ENCODE data around the gene NUP93. TPM values are rescaled to one million over a fixed set of nuclear protein-coding genes. Genes with fewer than 3 reads are reported as not detected.

The NUP93 gene
- polyA plus RNA-seq, 1 donor from 2014 or later = 237 TPM

DNA sequence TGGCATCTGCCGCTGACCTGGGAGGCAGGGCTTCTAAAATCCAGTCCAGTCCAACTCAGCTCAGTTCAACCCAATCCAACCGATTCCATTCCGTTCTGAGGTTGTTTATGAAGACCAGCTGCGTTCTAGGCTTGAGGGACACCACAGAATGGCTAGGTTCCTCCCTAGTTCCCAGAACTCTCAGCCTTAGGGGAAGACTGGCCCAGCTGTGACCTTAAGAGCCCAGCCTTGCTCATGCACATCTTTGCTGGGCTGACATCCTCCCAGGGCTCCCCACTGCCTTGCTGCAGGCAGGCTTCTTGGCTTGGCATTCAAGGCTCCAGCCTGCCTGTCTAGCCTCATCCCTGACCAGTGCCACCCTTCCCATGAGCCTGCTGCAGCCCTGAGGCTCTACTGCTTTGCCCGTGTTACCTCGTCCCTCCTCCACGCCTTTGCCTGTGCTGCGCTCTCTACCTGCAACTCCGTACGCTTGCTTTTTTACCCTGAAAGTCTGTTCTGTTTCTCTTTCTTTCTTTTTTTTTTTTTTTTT lies 143.0 kb downstream of the NUP93 start:
- H3K9me2 ChIP-seq (ENCODE audit: insufficient read depth, low read length) = no peaks in the 10 kb centered on the region
- H4K20me1 ChIP-seq (ENCODE audit: insufficient read depth) = no peaks in the 10 kb centered on the region
- no peaks in the 10 kb centered on the region for H3F3A ChIP-seq (ENCODE audit: insufficient read depth, low read length, poor library complexity, severe bottlenecking)
- no peak overlapping the region for H3K4me3 ChIP-seq (ENCODE audit: low read length)
- no peaks in the 10 kb centered on the region for H3K79me2 ChIP-seq (replicated peaks; ENCODE audit: insufficient read depth, low read length)
- H3K36me3 ChIP-seq (ENCODE audit: insufficient read depth, low read length) = no peaks in the 10 kb centered on the region
- no peaks in the 10 kb centered on the region for H3K9me3 ChIP-seq (ENCODE audit: low read length)
- TF ChIP-seq TAF1 (IDR thresholded peaks at IDR 0.05; ENCODE audit: low read depth) (no peak), EZH2 (IDR thresholded peaks at IDR 0.05; ENCODE audit: borderline replicate concordance, insufficient read depth, low read length, poor library complexity, severe bottlenecking) (no peak), EP300 (conservative IDR thresholded peaks at IDR 0.05; ENCODE audit: poor library complexity, severe bottlenecking) (no peak), SMC3 (conservative IDR thresholded peaks at IDR 0.05; ENCODE audit: poor library complexity) (no peak), RAD21 (conservative IDR thresholded peaks at IDR 0.05) (no peak), POLR2AphosphoS5 (IDR thresholded peaks at IDR 0.05) (no peak), MXI1 (conservative IDR thresholded peaks at IDR 0.05; ENCODE audit: poor library complexity, severe bottlenecking) (no peak)
- TF ChIP-seq, protein P1, sequence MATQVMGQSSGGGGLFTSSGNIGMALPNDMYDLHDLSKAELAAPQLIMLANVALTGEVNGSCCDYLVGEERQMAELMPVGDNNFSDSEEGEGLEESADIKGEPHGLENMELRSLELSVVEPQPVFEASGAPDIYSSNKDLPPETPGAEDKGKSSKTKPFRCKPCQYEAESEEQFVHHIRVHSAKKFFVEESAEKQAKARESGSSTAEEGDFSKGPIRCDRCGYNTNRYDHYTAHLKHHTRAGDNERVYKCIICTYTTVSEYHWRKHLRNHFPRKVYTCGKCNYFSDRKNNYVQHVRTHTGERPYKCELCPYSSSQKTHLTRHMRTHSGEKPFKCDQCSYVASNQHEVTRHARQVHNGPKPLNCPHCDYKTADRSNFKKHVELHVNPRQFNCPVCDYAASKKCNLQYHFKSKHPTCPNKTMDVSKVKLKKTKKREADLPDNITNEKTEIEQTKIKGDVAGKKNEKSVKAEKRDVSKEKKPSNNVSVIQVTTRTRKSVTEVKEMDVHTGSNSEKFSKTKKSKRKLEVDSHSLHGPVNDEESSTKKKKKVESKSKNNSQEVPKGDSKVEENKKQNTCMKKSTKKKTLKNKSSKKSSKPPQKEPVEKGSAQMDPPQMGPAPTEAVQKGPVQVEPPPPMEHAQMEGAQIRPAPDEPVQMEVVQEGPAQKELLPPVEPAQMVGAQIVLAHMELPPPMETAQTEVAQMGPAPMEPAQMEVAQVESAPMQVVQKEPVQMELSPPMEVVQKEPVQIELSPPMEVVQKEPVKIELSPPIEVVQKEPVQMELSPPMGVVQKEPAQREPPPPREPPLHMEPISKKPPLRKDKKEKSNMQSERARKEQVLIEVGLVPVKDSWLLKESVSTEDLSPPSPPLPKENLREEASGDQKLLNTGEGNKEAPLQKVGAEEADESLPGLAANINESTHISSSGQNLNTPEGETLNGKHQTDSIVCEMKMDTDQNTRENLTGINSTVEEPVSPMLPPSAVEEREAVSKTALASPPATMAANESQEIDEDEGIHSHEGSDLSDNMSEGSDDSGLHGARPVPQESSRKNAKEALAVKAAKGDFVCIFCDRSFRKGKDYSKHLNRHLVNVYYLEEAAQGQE (IDR thresholded peaks at IDR 0.05; ENCODE audit: borderline replicate concordance) = no peak
- TF ChIP-seq, protein P2, sequence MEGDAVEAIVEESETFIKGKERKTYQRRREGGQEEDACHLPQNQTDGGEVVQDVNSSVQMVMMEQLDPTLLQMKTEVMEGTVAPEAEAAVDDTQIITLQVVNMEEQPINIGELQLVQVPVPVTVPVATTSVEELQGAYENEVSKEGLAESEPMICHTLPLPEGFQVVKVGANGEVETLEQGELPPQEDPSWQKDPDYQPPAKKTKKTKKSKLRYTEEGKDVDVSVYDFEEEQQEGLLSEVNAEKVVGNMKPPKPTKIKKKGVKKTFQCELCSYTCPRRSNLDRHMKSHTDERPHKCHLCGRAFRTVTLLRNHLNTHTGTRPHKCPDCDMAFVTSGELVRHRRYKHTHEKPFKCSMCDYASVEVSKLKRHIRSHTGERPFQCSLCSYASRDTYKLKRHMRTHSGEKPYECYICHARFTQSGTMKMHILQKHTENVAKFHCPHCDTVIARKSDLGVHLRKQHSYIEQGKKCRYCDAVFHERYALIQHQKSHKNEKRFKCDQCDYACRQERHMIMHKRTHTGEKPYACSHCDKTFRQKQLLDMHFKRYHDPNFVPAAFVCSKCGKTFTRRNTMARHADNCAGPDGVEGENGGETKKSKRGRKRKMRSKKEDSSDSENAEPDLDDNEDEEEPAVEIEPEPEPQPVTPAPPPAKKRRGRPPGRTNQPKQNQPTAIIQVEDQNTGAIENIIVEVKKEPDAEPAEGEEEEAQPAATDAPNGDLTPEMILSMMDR (IDR thresholded peaks at IDR 0.05; ENCODE audit: poor library complexity, severe bottlenecking) = no peak
- no peak overlapping the region for H3K27ac ChIP-seq (ENCODE audit: low read length)
- no peaks in the 10 kb centered on the region for H3K27me3 ChIP-seq (ENCODE audit: insufficient read depth, low read depth, low read length)
- H3K4me2 ChIP-seq (ENCODE audit: low read length) = no peak overlapping the region
- H2AFZ ChIP-seq (ENCODE audit: low read depth, low read length) = no peak overlapping the region
- no peak overlapping the region for H3K9ac ChIP-seq (ENCODE audit: low read length)

DNA sequence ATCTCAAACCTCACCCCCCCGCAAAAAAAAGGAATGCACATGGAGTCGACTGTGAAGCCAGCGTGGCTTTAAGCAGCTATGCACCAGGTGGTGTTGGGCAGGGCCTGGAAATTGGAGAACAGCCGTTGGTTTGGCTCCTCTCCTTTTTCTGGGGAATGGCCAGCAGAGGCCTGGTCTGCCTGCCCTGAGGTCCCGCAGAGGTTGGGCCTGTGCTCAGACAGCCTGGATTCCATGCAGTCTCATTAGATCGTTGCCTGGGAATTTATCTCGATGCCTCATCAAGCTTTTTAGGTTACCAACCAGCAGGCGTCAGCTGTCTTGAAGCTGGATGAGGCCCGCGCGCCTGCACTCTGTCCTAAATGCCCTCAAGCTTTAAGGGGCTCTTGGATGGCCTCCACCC lies 144.9 kb downstream of the NUP93 start:
- H3K79me2 ChIP-seq (replicated peaks; ENCODE audit: insufficient read depth, low read length) = no peaks in the 10 kb centered on the region
- no peak overlapping the region for H3K27ac ChIP-seq (ENCODE audit: low read length)
- no peak overlapping the region for H3K9ac ChIP-seq (ENCODE audit: low read length)
- no peaks in the 10 kb centered on the region for H3K27me3 ChIP-seq (ENCODE audit: insufficient read depth, low read depth, low read length)
- H3F3A ChIP-seq (ENCODE audit: insufficient read depth, low read length, poor library complexity, severe bottlenecking) = no peaks in the 10 kb centered on the region
- no peak overlapping the region for H3K4me2 ChIP-seq (ENCODE audit: low read length)
- no peaks in the 10 kb centered on the region for H3K36me3 ChIP-seq (ENCODE audit: insufficient read depth, low read length)
- TF ChIP-seq SMC3 (conservative IDR thresholded peaks at IDR 0.05; ENCODE audit: poor library complexity) (no peak), TAF1 (IDR thresholded peaks at IDR 0.05; ENCODE audit: low read depth) (no peak), POLR2AphosphoS5 (IDR thresholded peaks at IDR 0.05) (no peak), RAD21 (conservative IDR thresholded peaks at IDR 0.05) (no peak), EZH2 (IDR thresholded peaks at IDR 0.05; ENCODE audit: borderline replicate concordance, insufficient read depth, low read length, poor library complexity, severe bottlenecking) (no peak), MXI1 (conservative IDR thresholded peaks at IDR 0.05; ENCODE audit: poor library complexity, severe bottlenecking) (no peak)
- TF ChIP-seq, protein P1 (IDR thresholded peaks at IDR 0.05; ENCODE audit: borderline replicate concordance) = no peak
- TF ChIP-seq, protein P2 (IDR thresholded peaks at IDR 0.05; ENCODE audit: poor library complexity, severe bottlenecking) = no peak
- no peaks in the 10 kb centered on the region for H3K9me3 ChIP-seq (ENCODE audit: low read length)
- H3K9me2 ChIP-seq (ENCODE audit: insufficient read depth, low read length) = no peaks in the 10 kb centered on the region
- H3K4me3 ChIP-seq (ENCODE audit: low read length) = no peak overlapping the region
- no peaks in the 10 kb centered on the region for H4K20me1 ChIP-seq (ENCODE audit: insufficient read depth)
- no peak overlapping the region for H2AFZ ChIP-seq (ENCODE audit: low read depth, low read length)
